Measurements from ENCODE around the gene PPP1R36.
"Not testable (repeated sequence)": the region's sequence is repeated elsewhere in the genome, so short reads cannot be mapped to it uniquely, and the experiment has no call there.

GRCh38 chr14:64558216-64558615 lies 8.5 kb downstream of the PPP1R36 start:
- TF ChIP-seq CTCF (conservative IDR thresholded peaks at IDR 0.05); EZH2 (IDR thresholded peaks at IDR 0.05; ENCODE audit: low read depth): not testable (repeated sequence)

Data from PC-9 (cell line).